WTC11 (cell line): ENCODE data around the gene SLC17A9. TPM values are rescaled to one million over a fixed set of nuclear protein-coding genes. Genes with fewer than 3 reads are reported as not detected.

Experiments
- ATAC-seq: fragments of 200-7000 bp; cut with Tn5 transposase; 2 replicates; pipeline ENCODE4 v1.10.0; 2021; ENCODE audit warnings: mild to moderate bottlenecking, moderate library complexity
- Bru-seq: library from RNA; stranded (reverse); fragments of 400-500 nt; gene quantifications from one replicate; lab custom pipeline; 2021; lab: Mats Ljungman, UMichigan
- CTCF ChIA-PET: fragments of 300-600 bp; sonication (Branson Sonifier 250); formaldehyde crosslinking; loops from one replicate; lab custom pipeline; 2021; ENCODE audit warnings: antibody characterized with exemption; lab: Charles Lee
- POLR2A ChIA-PET: fragments of 350-600 bp; sonication (Branson Sonifier 250); formaldehyde crosslinking; loops from one replicate; lab custom pipeline; 2021; ENCODE audit warnings: antibody characterized with exemption; lab: Charles Lee
- DNase-seq: peaks from one replicate; pipeline ENCODE4 v3.0.0; 2021; ENCODE audit warnings: low spot score
- H3K27ac Mint-ChIP-seq: 2 replicates; pipeline ENCODE4 v1.8.0; 2021; ENCODE audit warnings: mixed read lengths
- H3K27me3 Mint-ChIP-seq: 2 replicates; pipeline ENCODE4 v1.8.0; 2021; ENCODE audit warnings: low read depth, mild to moderate bottlenecking, moderate library complexity, mixed read lengths
- H3K36me3 Mint-ChIP-seq: 2 replicates; pipeline ENCODE4 v1.8.0; 2021; ENCODE audit warnings: mixed read lengths
- H3K4me1 Mint-ChIP-seq: 2 replicates; pipeline ENCODE4 v1.8.0; 2022; ENCODE audit warnings: mixed read lengths
- H3K4me3 Mint-ChIP-seq: 2 replicates; pipeline ENCODE4 v1.8.0; 2021; ENCODE audit warnings: mild to moderate bottlenecking, moderate library complexity, mixed read lengths
- H3K9me3 Mint-ChIP-seq: 2 replicates; pipeline ENCODE4 v1.8.0; 2021; ENCODE audit warnings: mixed read lengths
- ATF6 ChIP-seq: sonication (generic); formaldehyde crosslinking; IDR thresholded peaks from 2 replicates; pipeline ENCODE4 v1.8.1; 2023; ENCODE audit warnings: mild to moderate bottlenecking, missing genetic modification reagents
- E2F1 ChIP-seq: sonication (generic); formaldehyde crosslinking; IDR thresholded peaks from 2 replicates; pipeline ENCODE4 v1.8.0; 2022; ENCODE audit warnings: mild to moderate bottlenecking, missing genetic modification reagents
- ETV6 ChIP-seq: sonication (generic); formaldehyde crosslinking; IDR thresholded peaks from 2 replicates; pipeline ENCODE4 v1.8.1; 2022; ENCODE audit warnings: mild to moderate bottlenecking, missing genetic modification reagents
- FOXP1 ChIP-seq: sonication (generic); formaldehyde crosslinking; IDR thresholded peaks from 2 replicates; pipeline ENCODE4 v1.8.0; 2022; ENCODE audit warnings: missing genetic modification reagents, mild to moderate bottlenecking, moderate library complexity, borderline replicate concordance
- FOXP4 ChIP-seq: sonication (generic); formaldehyde crosslinking; IDR thresholded peaks from 2 replicates; pipeline ENCODE4 v1.8.0; 2022; ENCODE audit warnings: mild to moderate bottlenecking, missing genetic modification reagents
- GRHL2 ChIP-seq: fragments of 250-450 bp; sonication (Bioruptor Pico); IDR thresholded peaks from 2 replicates; pipeline ENCODE4 v1.8.0; 2022; ENCODE audit warnings: mild to moderate bottlenecking, moderate library complexity; ENCODE audit not compliant: insufficient replicate concordance, severe bottlenecking
- HMGA2 ChIP-seq: fragments of 250-450 bp; sonication (Bioruptor Pico); IDR thresholded peaks from 2 replicates; pipeline ENCODE4 v1.4.0; 2021; ENCODE audit warnings: mild to moderate bottlenecking, moderate library complexity
- IRF1 ChIP-seq: sonication (generic); formaldehyde crosslinking; IDR thresholded peaks from 2 replicates; pipeline ENCODE4 v1.8.0; 2023; ENCODE audit warnings: missing genetic modification reagents
- MLX ChIP-seq: sonication (generic); formaldehyde crosslinking; IDR thresholded peaks from 2 replicates; pipeline ENCODE4 v1.8.1; 2023; ENCODE audit warnings: mild to moderate bottlenecking, missing genetic modification reagents, moderate library complexity
- SOX15 ChIP-seq: fragments of 250-450 bp; sonication (Bioruptor Pico); IDR thresholded peaks from 2 replicates; pipeline ENCODE4 v1.9.0; 2021; ENCODE audit warnings: mild to moderate bottlenecking
- SP1 ChIP-seq: sonication (generic); formaldehyde crosslinking; conservative IDR thresholded peaks from 2 replicates; pipeline ENCODE4 v1.8.1; 2022; ENCODE audit warnings: missing genetic modification reagents
- STAT6 ChIP-seq: sonication (generic); formaldehyde crosslinking; conservative IDR thresholded peaks from 2 replicates; pipeline ENCODE4 v1.8.1; 2023; ENCODE audit warnings: mild to moderate bottlenecking, low read depth, missing genetic modification reagents, moderate library complexity
- USF1 ChIP-seq: sonication (generic); formaldehyde crosslinking; IDR thresholded peaks from 2 replicates; pipeline ENCODE4 v1.8.0; 2022; ENCODE audit warnings: mild to moderate bottlenecking, missing genetic modification reagents
- USF2 ChIP-seq: sonication (generic); formaldehyde crosslinking; IDR thresholded peaks from 2 replicates; pipeline ENCODE4 v1.8.1; 2023; ENCODE audit warnings: mild to moderate bottlenecking, missing genetic modification reagents, moderate library complexity
- ZBTB43 ChIP-seq: sonication (generic); formaldehyde crosslinking; IDR thresholded peaks from 2 replicates; pipeline ENCODE4 v1.8.1; 2023; ENCODE audit warnings: mild to moderate bottlenecking, missing genetic modification reagents
- ZMAT4 ChIP-seq: fragments of 250-450 bp; sonication (Bioruptor Pico); IDR thresholded peaks from 2 replicates; pipeline ENCODE4 v1.9.0; 2021; ENCODE audit warnings: mild to moderate bottlenecking
- ZNF232 ChIP-seq: sonication (generic); formaldehyde crosslinking; IDR thresholded peaks from 2 replicates; pipeline ENCODE4 v1.8.0; 2022; ENCODE audit warnings: mild to moderate bottlenecking, missing genetic modification reagents
- ZNF317 ChIP-seq: sonication (generic); formaldehyde crosslinking; IDR thresholded peaks from 2 replicates; pipeline ENCODE4 v1.8.1; 2023; ENCODE audit warnings: low read depth, mild to moderate bottlenecking, moderate library complexity, missing genetic modification reagents, borderline replicate concordance
- ZNF396 ChIP-seq: fragments of 250-450 bp; sonication (Bioruptor Pico); IDR thresholded peaks from 2 replicates; pipeline ENCODE4 v1.8.0; 2021; ENCODE audit warnings: mild to moderate bottlenecking, moderate library complexity, borderline replicate concordance
- ZNF416 ChIP-seq: fragments of 250-450 bp; sonication (Bioruptor Pico); IDR thresholded peaks from 2 replicates; pipeline ENCODE4 v1.9.0; 2021; ENCODE audit warnings: mild to moderate bottlenecking, inconsistent platforms
- ZNF423 ChIP-seq: fragments of 250-450 bp; sonication (Bioruptor Pico); IDR thresholded peaks from 2 replicates; pipeline ENCODE4 v2.1.2; 2022; ENCODE audit warnings: mild to moderate bottlenecking, moderate library complexity
- long read RNA-seq, 3 experiments: library from RNA in 1 of 3; library from capped mRNA in 1 of 3; library from polyadenylated mRNA in 1 of 3; unstranded in 2 of 3; stranded (forward) in 1 of 3; transcript quantifications; one replicate each; pipeline ENCODE4 v2.0.0, GENCODE V29; 2021
- total RNA-seq: library from RNA; stranded (reverse); gene quantifications from 3 replicates; pipeline ENCODE4 v1.2.3, GENCODE V29; 2021

SLC17A9 gene
- total RNA-seq (26.2 to 41.7 TPM (median 30.8 TPM) in 3 replicates), Bru-seq, nascent RNA (percentile 42 among the genes with signal in this experiment)
- long read RNA-seq, experiment 1, transcript SLC17A9-202 (13 exons, 3,580 nt) = major isoform, 61 of 178 reads
- long read RNA-seq, experiment 1, transcript SLC17A9-201 (14 exons, 2,594 nt) = minor isoform, 5 of 178 reads
- long read RNA-seq, experiment 1, partial matches to known transcripts = 34 of 178 reads
- long read RNA-seq, experiment 1, other reads (novel, unspliced or antisense) = 78 of 178 reads
- long read RNA-seq, experiment 2, transcript SLC17A9-202 (13 exons, 3,580 nt) = major isoform, 5 of 19 reads
- long read RNA-seq, experiment 2, partial matches to known transcripts = 1 of 19 reads
- long read RNA-seq, experiment 2, other reads (novel, unspliced or antisense) = 13 of 19 reads
- long read RNA-seq, experiment 3, partial matches to known transcripts = 0 of 2 reads
- long read RNA-seq, experiment 3, other reads (novel, unspliced or antisense) = 0 of 2 reads

- Mint-ChIP-seq H3K27me3 (no peaks in the 10 kb centered on the region), H3K9me3 (no peaks in the 10 kb centered on the region), H3K4me1 (peaks cover 17% of the 10 kb centered on the region), H3K27ac (peak within 1 kb of the TSS; percentile 80), H3K4me3 (peak within 1 kb of the TSS; percentile 65), H3K36me3 (peaks cover 31% of the 10 kb centered on the region)
- CTCF ChIA-PET = interaction anchor here (0.6 to 3.7 kb wide), 10 partner anchors 12 to 567 kb away, joined by 3 to 24 read pairs (median 4); partner anchors contain the start of gene TCFL5
- peak; percentile 75 for ATAC-seq
- POLR2A ChIA-PET = no interaction called here
- peak; percentile 74 for DNase-seq
- TF ChIP-seq ZNF416 (CRISPR knock-in tag) = no peak
- TF ChIP-seq ZNF396 (CRISPR knock-in tag) = no peak
- 0 out of 2 replicates have a peak, but pooled peaks have one; percentile 9 for TF ChIP-seq USF1
- TF ChIP-seq SOX15 = no peak
- TF ChIP-seq STAT6 (CRISPR knock-in tag) = no peak
- TF ChIP-seq GRHL2 = no peak
- TF ChIP-seq SP1 (CRISPR knock-in tag) = peak; percentile 79
- no peak for TF ChIP-seq E2F1
- 0 out of 2 replicates have a peak, but pooled peaks have one; percentile 27 for TF ChIP-seq IRF1 (CRISPR knock-in tag)
- TF ChIP-seq HMGA2 (CRISPR knock-in tag) = no peak
- no peak for TF ChIP-seq ZMAT4
- TF ChIP-seq ZNF232 (CRISPR knock-in tag) = no peak
- TF ChIP-seq ETV6 (CRISPR knock-in tag) = peak; percentile 75; the same call in 1 of the 2 replicates
- TF ChIP-seq USF2 (CRISPR knock-in tag) = peak; percentile 36; the same call in 1 of the 2 replicates
- TF ChIP-seq FOXP4 (CRISPR knock-in tag) = 0 out of 2 replicates have a peak, but pooled peaks have one; percentile 72
- TF ChIP-seq MLX (CRISPR knock-in tag) = no peak
- no peak for TF ChIP-seq ATF6 (CRISPR knock-in tag)
- TF ChIP-seq ZNF317 = no peak
- TF ChIP-seq ZNF423 (CRISPR knock-in tag) = no peak
- TF ChIP-seq FOXP1 (CRISPR knock-in tag) = 0 out of 2 replicates have a peak, but pooled peaks have one; percentile 40
- TF ChIP-seq ZBTB43 (CRISPR knock-in tag) = no peak
Measured at GRCh38 chr20:62952373-62952967, at the start of gene SLC17A9. TSS of gene SLC17A9 (plus strand) at chr20:62952709. CDS start at chr20:62952831, 122 bp downstream.
